Measurements from ENCODE around the gene HORMAD2.
A peak's percentile ranks its signal among the peaks of the same experiment; 100 is the strongest.

HORMAD2 gene

GRCh38 chr22:30175690-30176288 is 95.5 kb downstream of the HORMAD2 start:
- Histone ChIP-seq H3K4me2 (ENCODE audit: low read length) (no peak overlapping the region), H3K36me3 (ENCODE audit: insufficient read depth, low read length) (no peaks in the 10 kb centered on the region), H3K27me3 (ENCODE audit: control insufficient read depth, insufficient read depth, low read length) (no peaks in the 10 kb centered on the region), H3K9ac (ENCODE audit: low read depth, low read length) (no peak overlapping the region), H3K9me3 (replicated peaks; ENCODE audit: low read length) (no peaks in the 10 kb centered on the region), H3K4me3 (ENCODE audit: low read length) (no peak overlapping the region), H3K4me1 (ENCODE audit: control insufficient read depth, insufficient read depth, low read length) (no peaks in the 10 kb centered on the region)

DNA sequence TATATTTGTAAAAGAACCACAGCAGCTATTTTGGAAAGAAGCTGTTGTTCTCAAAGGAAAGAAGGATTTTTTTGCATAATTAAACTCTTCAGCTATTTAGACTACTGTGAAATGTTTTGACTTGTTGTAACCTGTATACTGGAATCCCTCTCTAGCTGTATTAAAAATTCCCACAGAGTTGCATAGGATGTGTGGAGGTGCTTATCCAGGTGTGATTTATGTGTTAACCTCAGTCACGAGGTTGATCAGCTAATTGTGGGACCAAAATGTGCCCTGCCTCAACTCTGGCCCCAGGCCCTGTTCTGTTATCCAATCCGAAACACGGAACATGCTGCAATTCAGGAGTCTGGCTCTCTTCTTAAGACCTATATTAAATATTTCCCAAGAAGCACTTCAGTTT is 96.2 kb downstream of the HORMAD2 start:
- Histone ChIP-seq H3K27me3 (ENCODE audit: control insufficient read depth, insufficient read depth, low read length) (no peaks in the 10 kb centered on the region), H3K36me3 (ENCODE audit: insufficient read depth, low read length) (no peaks in the 10 kb centered on the region), H3K4me3 (ENCODE audit: low read length) (no peak overlapping the region), H3K9ac (ENCODE audit: low read depth, low read length) (no peak overlapping the region), H3K9me3 (replicated peaks; ENCODE audit: low read length) (no peaks in the 10 kb centered on the region), H3K4me1 (ENCODE audit: control insufficient read depth, insufficient read depth, low read length) (no peaks in the 10 kb centered on the region), H3K4me2 (ENCODE audit: low read length) (no peak overlapping the region)

DNA sequence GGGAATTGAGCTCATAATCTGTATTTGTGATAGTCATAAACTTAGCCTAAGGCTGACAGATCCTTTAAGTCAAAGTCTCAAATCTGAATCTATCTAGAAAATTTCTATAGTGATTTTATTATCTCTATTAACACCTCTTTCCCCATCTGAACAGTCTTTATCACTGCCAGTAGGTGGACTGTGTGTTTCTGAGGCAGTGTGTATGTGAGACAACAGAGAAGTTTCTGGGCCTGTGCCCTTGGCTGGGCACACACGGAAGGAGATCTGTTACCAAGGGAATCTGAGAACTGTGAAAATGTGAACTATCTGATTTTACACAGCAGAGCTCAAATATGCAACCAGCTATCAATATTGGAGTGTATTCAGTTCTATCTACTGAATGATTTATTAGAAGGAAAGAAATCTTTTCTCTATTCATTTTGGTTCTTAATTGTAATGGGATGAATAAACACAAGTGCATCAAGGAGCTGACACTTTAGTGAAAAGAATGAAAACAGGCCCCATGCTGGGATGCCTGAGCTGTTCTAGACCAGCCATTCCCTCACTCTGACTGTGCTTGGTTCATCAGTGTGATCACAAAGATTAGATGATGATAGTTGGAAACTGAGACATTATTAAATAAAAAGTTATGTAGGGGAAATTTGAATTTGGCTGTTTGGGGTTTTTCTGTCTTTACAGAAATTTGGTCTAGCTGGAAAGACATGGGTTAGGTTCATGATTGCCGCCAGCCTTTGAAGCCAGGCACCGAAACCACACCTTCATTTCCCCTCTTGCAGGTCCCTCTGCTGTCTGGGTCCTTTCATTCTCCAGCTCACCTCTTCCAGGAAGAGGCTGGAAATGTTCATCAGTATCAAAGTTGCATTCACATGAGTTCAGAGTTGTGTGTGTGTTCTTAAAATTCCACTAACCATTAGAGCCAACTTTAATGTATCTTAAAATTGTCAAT is 98.2 kb downstream of the HORMAD2 start:
- Histone ChIP-seq H3K36me3 (ENCODE audit: insufficient read depth, low read length) (no peaks in the 10 kb centered on the region), H3K9ac (ENCODE audit: low read depth, low read length) (no peak overlapping the region), H3K9me3 (replicated peaks; ENCODE audit: low read length) (no peaks in the 10 kb centered on the region), H3K4me1 (ENCODE audit: control insufficient read depth, insufficient read depth, low read length) (peaks cover 2% of the 10 kb centered on the region), H3K4me3 (ENCODE audit: low read length) (no peak overlapping the region), H3K27me3 (ENCODE audit: control insufficient read depth, insufficient read depth, low read length) (no peaks in the 10 kb centered on the region), H3K4me2 (ENCODE audit: low read length) (no peak overlapping the region)

DNA sequence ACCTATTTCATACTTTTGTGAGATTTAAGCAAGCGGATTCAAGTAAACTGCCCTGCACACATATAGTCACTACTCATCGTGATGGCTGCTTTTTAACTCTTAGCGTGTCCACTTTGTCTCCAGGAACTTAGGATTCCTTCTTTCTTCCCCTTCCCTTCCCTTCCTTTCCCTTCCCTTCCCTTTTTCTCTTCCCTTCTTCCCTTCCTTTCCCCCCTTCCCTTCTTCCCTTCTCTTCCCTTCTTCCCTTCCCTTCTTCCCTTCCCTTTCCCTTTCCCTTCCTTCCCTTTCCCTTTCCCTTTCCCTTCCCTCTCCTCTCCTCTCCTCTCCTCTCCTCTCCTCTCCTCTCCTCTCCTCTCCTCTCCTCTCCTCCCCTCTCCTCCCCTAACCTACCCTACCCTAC is 100.4 kb downstream of the HORMAD2 start:
- Histone ChIP-seq H3K4me2 (ENCODE audit: low read length) (no peak overlapping the region), H3K4me1 (ENCODE audit: control insufficient read depth, insufficient read depth, low read length) (peaks cover 10% of the 10 kb centered on the region), H3K9me3 (replicated peaks; ENCODE audit: low read length) (no peaks in the 10 kb centered on the region), H3K36me3 (ENCODE audit: insufficient read depth, low read length) (no peaks in the 10 kb centered on the region), H3K9ac (ENCODE audit: low read depth, low read length) (no peak overlapping the region), H3K4me3 (ENCODE audit: low read length) (no peak overlapping the region), H3K27me3 (ENCODE audit: control insufficient read depth, insufficient read depth, low read length) (no peaks in the 10 kb centered on the region)

- H3K9ac ChIP-seq (ENCODE audit: low read depth, low read length): no peak overlapping the region
- H3K9me3 ChIP-seq (replicated peaks; ENCODE audit: low read length): no peaks in the 10 kb centered on the region
- peaks cover 16% of the 10 kb centered on the region for H3K4me1 ChIP-seq (ENCODE audit: control insufficient read depth, insufficient read depth, low read length)
- no peak overlapping the region for H3K4me3 ChIP-seq (ENCODE audit: low read length)
- H3K36me3 ChIP-seq (ENCODE audit: insufficient read depth, low read length): no peaks in the 10 kb centered on the region
- H3K4me2 ChIP-seq (ENCODE audit: low read length): no peak overlapping the region
- H3K27me3 ChIP-seq (ENCODE audit: control insufficient read depth, insufficient read depth, low read length): no peaks in the 10 kb centered on the region
Measured at GRCh38 chr22:30181459-30182349, 101.4 kb downstream of the HORMAD2 start.

DNA sequence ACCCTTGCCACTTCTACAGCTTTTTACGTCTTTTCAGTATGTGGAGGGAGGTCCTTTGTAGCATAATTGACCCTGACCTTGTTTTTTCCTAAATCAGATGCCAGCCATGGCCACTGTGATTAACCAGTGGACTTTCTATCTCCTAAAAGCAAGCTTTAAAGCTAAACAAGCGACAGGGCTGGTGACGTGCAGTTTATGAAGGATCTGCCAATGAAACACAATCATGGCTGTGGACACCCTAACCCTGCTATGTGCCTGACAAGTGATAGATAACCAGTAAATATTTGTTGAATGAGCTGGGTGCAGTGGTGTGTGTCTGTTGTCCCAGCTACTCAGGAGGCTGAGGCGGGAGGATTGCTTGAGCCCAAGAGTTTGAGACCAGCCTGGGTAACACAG is 102.1 kb downstream of the HORMAD2 start:
- no peak overlapping the region for H3K4me3 ChIP-seq (ENCODE audit: low read length)
- no peaks in the 10 kb centered on the region for H3K36me3 ChIP-seq (ENCODE audit: insufficient read depth, low read length)
- H3K9ac ChIP-seq (ENCODE audit: low read depth, low read length): no peak overlapping the region
- H3K4me2 ChIP-seq (ENCODE audit: low read length): no peak overlapping the region
- no peaks in the 10 kb centered on the region for H3K27me3 ChIP-seq (ENCODE audit: control insufficient read depth, insufficient read depth, low read length)
- no peaks in the 10 kb centered on the region for H3K9me3 ChIP-seq (replicated peaks; ENCODE audit: low read length)
- peaks cover 16% of the 10 kb centered on the region for H3K4me1 ChIP-seq (ENCODE audit: control insufficient read depth, insufficient read depth, low read length)

DNA sequence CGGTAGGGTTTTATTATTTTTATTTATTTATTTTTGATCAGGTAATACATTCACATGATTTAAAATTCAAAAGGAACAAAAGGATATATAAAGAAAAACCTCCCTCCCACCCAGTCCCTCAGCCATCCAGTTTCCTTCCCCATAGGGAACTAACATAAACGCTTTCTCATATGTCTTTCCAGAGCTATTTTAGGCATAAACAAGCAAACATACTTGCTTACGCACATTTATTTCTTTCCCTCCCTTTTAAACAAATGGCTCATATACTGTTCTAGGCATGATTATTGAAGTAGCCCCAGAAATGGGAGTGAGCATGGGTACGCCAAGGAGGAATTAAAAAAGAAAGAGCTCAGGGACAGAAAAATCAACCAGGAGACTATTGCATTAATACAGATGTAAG is 102.6 kb downstream of the HORMAD2 start:
- Histone ChIP-seq H3K9ac (ENCODE audit: low read depth, low read length) (no peak overlapping the region), H3K4me3 (ENCODE audit: low read length) (no peak overlapping the region), H3K9me3 (replicated peaks; ENCODE audit: low read length) (no peaks in the 10 kb centered on the region), H3K4me2 (ENCODE audit: low read length) (no peak overlapping the region), H3K4me1 (ENCODE audit: control insufficient read depth, insufficient read depth, low read length) (peaks cover 16% of the 10 kb centered on the region), H3K27me3 (ENCODE audit: control insufficient read depth, insufficient read depth, low read length) (no peaks in the 10 kb centered on the region), H3K36me3 (ENCODE audit: insufficient read depth, low read length) (no peaks in the 10 kb centered on the region)

DNA sequence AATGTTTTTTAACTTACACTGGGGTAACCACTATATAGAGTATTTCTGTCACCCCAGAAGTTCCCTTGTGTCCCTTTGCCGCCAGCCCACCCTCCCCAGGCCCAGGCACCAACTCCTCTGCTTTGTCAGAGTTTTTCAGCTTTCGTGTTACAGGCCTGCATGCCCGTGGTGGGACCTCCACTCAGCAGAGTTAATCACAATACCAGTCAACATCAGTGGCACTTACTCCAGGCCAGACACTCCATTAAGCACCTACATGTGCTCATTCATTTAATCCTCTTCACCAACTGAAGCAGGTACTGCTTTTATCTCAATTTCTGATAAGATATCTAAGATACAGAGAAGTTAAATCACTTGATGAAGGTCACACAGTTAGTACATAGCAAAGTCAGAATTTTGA is 103.0 kb downstream of the HORMAD2 start:
- H3K27me3 ChIP-seq (ENCODE audit: control insufficient read depth, insufficient read depth, low read length): no peaks in the 10 kb centered on the region
- peak overlapping the region; percentile 30 for H3K9ac ChIP-seq (ENCODE audit: low read depth, low read length)
- H3K4me2 ChIP-seq (ENCODE audit: low read length): no peak overlapping the region
- H3K36me3 ChIP-seq (ENCODE audit: insufficient read depth, low read length): no peaks in the 10 kb centered on the region
- no peaks in the 10 kb centered on the region for H3K9me3 ChIP-seq (replicated peaks; ENCODE audit: low read length)
- peaks cover 20% of the 10 kb centered on the region for H3K4me1 ChIP-seq (ENCODE audit: control insufficient read depth, insufficient read depth, low read length)
- no peak overlapping the region for H3K4me3 ChIP-seq (ENCODE audit: low read length)

DNA sequence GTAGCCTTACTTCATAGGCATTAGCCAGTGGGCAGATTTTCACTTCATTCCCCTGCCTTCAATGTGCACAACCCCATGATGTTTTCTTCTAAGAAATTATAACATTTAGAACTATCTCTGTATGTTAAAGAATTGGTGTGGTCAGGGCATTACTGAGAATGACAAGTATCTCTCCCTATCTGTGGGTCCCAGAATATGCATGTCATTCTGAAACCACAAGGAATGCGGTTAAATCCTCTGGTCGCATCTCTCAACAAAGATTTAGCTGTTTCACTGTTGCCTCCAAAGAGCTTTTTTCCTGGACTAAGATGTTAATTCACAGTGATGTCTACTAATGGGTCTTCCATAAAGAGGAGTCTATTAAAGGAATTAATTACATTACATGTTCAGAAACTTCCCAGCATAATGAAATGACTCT is 103.6 kb downstream of the HORMAD2 start:
- H3K9me3 ChIP-seq (replicated peaks; ENCODE audit: low read length): no peaks in the 10 kb centered on the region
- no peak overlapping the region for H3K4me3 ChIP-seq (ENCODE audit: low read length)
- H3K36me3 ChIP-seq (ENCODE audit: insufficient read depth, low read length): no peaks in the 10 kb centered on the region
- H3K9ac ChIP-seq (ENCODE audit: low read depth, low read length): peak overlapping the region; percentile 30
- no peak overlapping the region for H3K4me2 ChIP-seq (ENCODE audit: low read length)
- peaks cover 22% of the 10 kb centered on the region for H3K4me1 ChIP-seq (ENCODE audit: control insufficient read depth, insufficient read depth, low read length)
- no peaks in the 10 kb centered on the region for H3K27me3 ChIP-seq (ENCODE audit: control insufficient read depth, insufficient read depth, low read length)

GRCh38 chr22:30185129-30185528 is 104.9 kb downstream of the HORMAD2 start:
- Histone ChIP-seq H3K4me3 (ENCODE audit: low read length) (no peak overlapping the region), H3K36me3 (ENCODE audit: insufficient read depth, low read length) (no peaks in the 10 kb centered on the region), H3K9ac (ENCODE audit: low read depth, low read length) (no peak overlapping the region), H3K4me2 (ENCODE audit: low read length) (no peak overlapping the region), H3K9me3 (replicated peaks; ENCODE audit: low read length) (no peaks in the 10 kb centered on the region), H3K27me3 (ENCODE audit: control insufficient read depth, insufficient read depth, low read length) (no peaks in the 10 kb centered on the region), H3K4me1 (ENCODE audit: control insufficient read depth, insufficient read depth, low read length) (peaks cover 22% of the 10 kb centered on the region)

DNA sequence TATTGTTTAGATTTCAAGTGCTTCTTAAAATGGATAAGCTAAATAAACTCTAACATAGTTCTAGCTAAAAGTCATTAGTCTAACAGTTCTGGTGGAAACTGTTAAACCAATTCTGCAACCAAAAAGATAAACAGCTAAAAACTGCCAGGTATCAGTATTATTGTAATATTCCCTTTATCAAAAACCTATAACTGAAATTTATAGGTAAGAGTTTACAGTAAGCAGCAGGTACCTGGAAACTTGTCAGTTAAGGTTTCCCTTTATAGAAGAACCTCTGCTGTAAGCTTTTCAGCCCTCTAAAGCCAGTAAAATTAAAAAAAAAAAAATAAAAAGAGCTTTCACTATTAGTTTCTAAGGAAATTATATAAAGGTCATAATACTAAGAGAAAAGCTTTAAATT is 105.3 kb downstream of the HORMAD2 start:
- no peak overlapping the region for H3K4me2 ChIP-seq (ENCODE audit: low read length)
- H3K36me3 ChIP-seq (ENCODE audit: insufficient read depth, low read length): no peaks in the 10 kb centered on the region
- peaks cover 26% of the 10 kb centered on the region for H3K4me1 ChIP-seq (ENCODE audit: control insufficient read depth, insufficient read depth, low read length)
- no peaks in the 10 kb centered on the region for H3K27me3 ChIP-seq (ENCODE audit: control insufficient read depth, insufficient read depth, low read length)
- no peaks in the 10 kb centered on the region for H3K9me3 ChIP-seq (replicated peaks; ENCODE audit: low read length)
- no peak overlapping the region for H3K4me3 ChIP-seq (ENCODE audit: low read length)
- no peak overlapping the region for H3K9ac ChIP-seq (ENCODE audit: low read depth, low read length)

Data from skeletal muscle satellite cell (primary cell).